Neural progenitor cell (in vitro differentiated cells): Measurements from ENCODE around the gene NAT8.

Experiments
- EZH2 ChIP-seq: fragments of 200-600 bp; sonication (generic); IDR thresholded peaks from 2 replicates; pipeline ENCODE4 v1.6.1; 2017; ENCODE audit warnings: antibody characterized with exemption, mild to moderate bottlenecking, moderate library complexity
- EZH2phosphoT487 ChIP-seq: fragments of 200-600 bp; sonication (generic); IDR thresholded peaks from 2 replicates; pipeline ENCODE4 v1.6.1; 2017; ENCODE audit warnings: antibody characterized with exemption

- TF ChIP-seq EZH2 (no peak), EZH2phosphoT487 (no peak)
These were observed 31.0 kb downstream of the NAT8 start for GRCh38 chr2:73611193-73611592.
